Smooth muscle cell (in vitro differentiated cells): ENCODE measurements around the gene SRMS. TPM values are rescaled to one million over a fixed set of nuclear protein-coding genes. Genes with fewer than 3 reads are reported as not detected.

Experiments used
- DNase-seq: peaks from one replicate; lab custom pipeline; 2025; ENCODE audit not compliant: unreplicated experiment; lab: John Stamatoyannopoulos, UW
- H2AFZ ChIP-seq: fragments of 200-600 bp; sonication (generic); 2 replicates; pipeline ENCODE4 v1.6.0; 2016; ENCODE audit warnings: antibody characterized with exemption, low read depth, mild to moderate bottlenecking
- H3F3A ChIP-seq: fragments of 200-600 bp; sonication (generic); 2 replicates; pipeline ENCODE4 v1.6.0; 2017; ENCODE audit warnings: antibody characterized with exemption, low read depth
- H3K27ac ChIP-seq: fragments of 200-600 bp; sonication (generic); 2 replicates; pipeline ENCODE4 v1.5.1; 2016; ENCODE audit warnings: low read depth, mild to moderate bottlenecking
- H3K27me3 ChIP-seq: fragments of 200-600 bp; sonication (generic); 2 replicates; pipeline ENCODE4 v1.6.1; 2016; ENCODE audit warnings: low read depth, mild to moderate bottlenecking
- H3K36me3 ChIP-seq: fragments of 200-600 bp; sonication (generic); 2 replicates; pipeline ENCODE4 v1.5.1; 2016; ENCODE audit warnings: low read depth
- H3K4me1 ChIP-seq: fragments of 200-600 bp; sonication (generic); 2 replicates; pipeline ENCODE4 v1.5.1; 2016; ENCODE audit warnings: low read depth
- H3K4me2 ChIP-seq: fragments of 200-600 bp; sonication (generic); 2 replicates; pipeline ENCODE4 v1.6.0; 2016; ENCODE audit warnings: mild to moderate bottlenecking
- H3K4me3 ChIP-seq: fragments of 200-600 bp; sonication (generic); 2 replicates; pipeline ENCODE4 v1.5.1; 2016; ENCODE audit warnings: mild to moderate bottlenecking
- H3K79me2 ChIP-seq: fragments of 200-600 bp; sonication (generic); 2 replicates; pipeline ENCODE4 v1.6.0; 2016; ENCODE audit warnings: low read depth, mild to moderate bottlenecking
- H3K9ac ChIP-seq: fragments of 200-600 bp; sonication (generic); 2 replicates; pipeline ENCODE4 v1.6.0; 2016; ENCODE audit warnings: low read depth
- H3K9me3 ChIP-seq: fragments of 200-600 bp; sonication (generic); replicated peaks from 2 replicates; pipeline ENCODE4 v1.5.1; 2016; ENCODE audit warnings: low read depth
- H4K20me1 ChIP-seq: fragments of 200-600 bp; sonication (generic); 2 replicates; pipeline ENCODE4 v1.6.0; 2016; ENCODE audit warnings: low read depth
- WGBS: methylation state at CpG from one replicate; pipeline ENCODE4 v1.1.7; 2016; ENCODE audit warnings: low lambda C conversion rate; 5-methylcytosine and 5-hydroxymethylcytosine counted together
- polyA plus RNA-seq: library from polyadenylated mRNA; unstranded; fragments of >200 nt; fragmentation: Nextera tagmentation; extraction: Ambion mirVana; gene quantifications from 2 replicates; pipeline ENCODE4 v1.2.1, GENCODE V29; 2016
- total RNA-seq: library from RNA; depleted of rRNA; stranded (reverse); fragments of >200 nt; gene quantifications from 2 replicates; pipeline ENCODE4 v1.2.3, GENCODE V29; 2014
- TF ChIP-seq, protein P1 (sequence below): fragments of 200-600 bp; sonication (generic); IDR thresholded peaks from 2 replicates; pipeline ENCODE4 v1.5.1; 2017; ENCODE audit warnings: borderline replicate concordance, mild to moderate bottlenecking, antibody characterized with exemption; ENCODE audit not compliant: insufficient read depth, poor library complexity, severe bottlenecking

The SRMS gene
- total and polyA plus RNA-seq, 2 experiments from 2014 or later = not detected

GRCh38 chr20:63544241-63544957 is 3.1 kb downstream of the SRMS start:
- no peak overlapping the region for H3K4me3 ChIP-seq
- H3K9ac ChIP-seq = no peak overlapping the region
- no peak overlapping the region for H3K27ac ChIP-seq
- no peak for DNase-seq
- H3K4me2 ChIP-seq = no peak overlapping the region
- TF ChIP-seq, protein P1, sequence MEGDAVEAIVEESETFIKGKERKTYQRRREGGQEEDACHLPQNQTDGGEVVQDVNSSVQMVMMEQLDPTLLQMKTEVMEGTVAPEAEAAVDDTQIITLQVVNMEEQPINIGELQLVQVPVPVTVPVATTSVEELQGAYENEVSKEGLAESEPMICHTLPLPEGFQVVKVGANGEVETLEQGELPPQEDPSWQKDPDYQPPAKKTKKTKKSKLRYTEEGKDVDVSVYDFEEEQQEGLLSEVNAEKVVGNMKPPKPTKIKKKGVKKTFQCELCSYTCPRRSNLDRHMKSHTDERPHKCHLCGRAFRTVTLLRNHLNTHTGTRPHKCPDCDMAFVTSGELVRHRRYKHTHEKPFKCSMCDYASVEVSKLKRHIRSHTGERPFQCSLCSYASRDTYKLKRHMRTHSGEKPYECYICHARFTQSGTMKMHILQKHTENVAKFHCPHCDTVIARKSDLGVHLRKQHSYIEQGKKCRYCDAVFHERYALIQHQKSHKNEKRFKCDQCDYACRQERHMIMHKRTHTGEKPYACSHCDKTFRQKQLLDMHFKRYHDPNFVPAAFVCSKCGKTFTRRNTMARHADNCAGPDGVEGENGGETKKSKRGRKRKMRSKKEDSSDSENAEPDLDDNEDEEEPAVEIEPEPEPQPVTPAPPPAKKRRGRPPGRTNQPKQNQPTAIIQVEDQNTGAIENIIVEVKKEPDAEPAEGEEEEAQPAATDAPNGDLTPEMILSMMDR = no peak
- H2AFZ ChIP-seq = no peak overlapping the region
- H3F3A ChIP-seq = no peaks in the 10 kb centered on the region
- H3K36me3 ChIP-seq = no peaks in the 10 kb centered on the region
- no peaks in the 10 kb centered on the region for H3K79me2 ChIP-seq
- no peaks in the 10 kb centered on the region for H3K9me3 ChIP-seq
- H4K20me1 ChIP-seq = no peaks in the 10 kb centered on the region
- 90% methylated on average over 24 of the region's 27 CpGs for WGBS
- H3K4me1 ChIP-seq = no peaks in the 10 kb centered on the region
- no peaks in the 10 kb centered on the region for H3K27me3 ChIP-seq

DNA sequence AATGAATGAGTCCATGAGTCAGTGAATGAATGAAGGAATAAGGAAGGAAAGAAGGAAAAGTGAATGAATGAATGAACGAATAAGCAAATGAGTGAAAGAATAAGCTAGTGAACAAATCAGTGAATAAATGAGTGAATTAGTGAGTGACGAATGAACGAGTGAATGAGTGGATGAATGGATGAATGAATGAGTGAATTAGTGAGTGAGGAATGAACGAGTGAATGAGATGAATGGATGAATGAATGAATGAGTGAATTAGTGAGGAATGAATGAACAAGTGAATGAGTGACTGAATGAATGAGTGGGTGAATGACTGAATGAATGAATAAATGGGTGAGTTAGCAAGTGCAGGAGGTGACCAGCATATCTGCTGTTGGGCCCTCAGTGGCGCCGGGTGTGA is 3.8 kb downstream of the SRMS start:
- DNase-seq = no peak
- no peaks in the 10 kb centered on the region for H4K20me1 ChIP-seq
- H3K4me1 ChIP-seq = no peaks in the 10 kb centered on the region
- H3K9me3 ChIP-seq = no peaks in the 10 kb centered on the region
- H3K36me3 ChIP-seq = no peaks in the 10 kb centered on the region
- H2AFZ ChIP-seq = no peak overlapping the region
- no peaks in the 10 kb centered on the region for H3K27me3 ChIP-seq
- H3K9ac ChIP-seq = no peak overlapping the region
- TF ChIP-seq, protein P1 = no peak
- no peak overlapping the region for H3K27ac ChIP-seq
- H3K4me2 ChIP-seq = no peak overlapping the region
- no peak overlapping the region for H3K4me3 ChIP-seq
- H3K79me2 ChIP-seq = no peaks in the 10 kb centered on the region
- H3F3A ChIP-seq = no peaks in the 10 kb centered on the region
- WGBS = 93% methylated on average over 6 of the region's 6 CpGs

DNA sequence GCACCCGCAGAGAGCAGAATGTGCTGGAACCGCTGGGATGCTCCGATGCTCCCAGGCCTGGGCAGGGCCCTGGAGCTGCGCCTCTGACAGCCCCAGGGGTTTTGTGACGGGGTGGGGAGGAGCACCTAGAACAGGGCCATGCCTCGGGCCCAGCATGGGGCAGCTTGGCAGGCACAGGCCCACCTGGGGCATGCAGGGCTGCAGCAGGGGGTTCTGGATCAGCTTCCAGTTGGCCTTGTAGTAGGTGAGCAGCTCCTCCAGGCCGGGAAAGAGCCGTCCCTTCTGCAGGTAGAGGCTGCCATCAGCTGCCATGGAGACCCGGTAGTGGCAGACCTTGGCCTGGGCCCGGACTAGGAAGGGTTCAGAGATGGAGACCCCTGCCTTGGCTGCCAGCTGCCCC is 4.4 kb downstream of the SRMS start:
- TF ChIP-seq, protein P1 = no peak
- WGBS = 90% methylated on average over 10 of the region's 10 CpGs

GRCh38 chr20:63542696-63543095 is 4.9 kb downstream of the SRMS start:
- Histone ChIP-seq H3K27ac (no peak overlapping the region), H3K4me1 (peaks cover 3% of the 10 kb centered on the region), H3K4me3 (no peak overlapping the region), H2AFZ (no peak overlapping the region), H3K9ac (no peak overlapping the region), H3K4me2 (no peak overlapping the region), H3K9me3 (no peaks in the 10 kb centered on the region), H3K79me2 (no peaks in the 10 kb centered on the region), H3K27me3 (no peaks in the 10 kb centered on the region), H3F3A (no peaks in the 10 kb centered on the region), H4K20me1 (no peaks in the 10 kb centered on the region), H3K36me3 (no peaks in the 10 kb centered on the region)
- TF ChIP-seq, protein P1 = no peak
- no peak for DNase-seq
- 82% methylated on average over 10 of the region's 10 CpGs for WGBS

More for the DNA sequence above, 4.4 kb downstream of the SRMS start:
- no peak for DNase-seq
- Histone ChIP-seq H3K27me3 (no peaks in the 10 kb centered on the region), H3K9me3 (no peaks in the 10 kb centered on the region), H3K4me2 (no peak overlapping the region), H3K9ac (no peak overlapping the region), H3F3A (no peaks in the 10 kb centered on the region), H3K27ac (no peak overlapping the region), H3K79me2 (no peaks in the 10 kb centered on the region), H3K4me3 (no peak overlapping the region), H3K4me1 (peaks cover 3% of the 10 kb centered on the region), H4K20me1 (no peaks in the 10 kb centered on the region), H3K36me3 (no peaks in the 10 kb centered on the region), H2AFZ (no peak overlapping the region)
